Body of pancreas (tissue), 4 donors: ENCODE measurements around the gene BMPR1B. TPM values are rescaled to one million over a fixed set of nuclear protein-coding genes. Genes with fewer than 3 reads are reported as not detected.

ENCODE experiments used
- ATAC-seq: fragments of 150-250 bp; one replicate; pipeline ENCODE4 v1.9.1; 2016
- DNase-seq, 4 donors: peaks; one replicate each; pipeline ENCODE4 v3.0.0-alpha.2; 2019
- H3K27ac ChIP-seq, 4 donors: fragments of 200-600 bp; sonication (generic); 1 replicate in 3 of 4; 2 replicates in 1 of 4; pipeline versions ENCODE4 v1.5.1 to v1.6.1; 2016 to 2019; ENCODE audit warnings: mild to moderate bottlenecking in 1 of 4, mixed read lengths in 1 of 4, moderate library complexity in 1 of 4
- H3K27me3 ChIP-seq, 2 donors: fragments of 200-600 bp; sonication (generic); one replicate each; pipeline ENCODE4 v1.6.0; 2016; ENCODE audit warnings: mild to moderate bottlenecking in 1 of 2
- H3K36me3 ChIP-seq, 2 donors: fragments of 200-600 bp; sonication (generic); replicated peaks in 1 of 2; 2 replicates each; pipeline ENCODE4 v1.5.1; 2016; ENCODE audit warnings: low read depth in 2 of 2; ENCODE audit not compliant: insufficient read depth in 1 of 2
- H3K4me1 ChIP-seq: fragments of 200-600 bp; sonication (generic); one replicate; pipeline ENCODE4 v1.6.0; 2016
- H3K4me3 ChIP-seq, 2 donors: fragments of 200-600 bp; sonication (generic); 1 replicate in 1 of 2; 2 replicates in 1 of 2; pipeline ENCODE4 v1.5.1; 2016 to 2019
- H3K9me3 ChIP-seq, 3 donors: fragments of 200-600 bp; sonication (generic); 1 replicate in 2 of 3; 2 replicates in 1 of 3; pipeline ENCODE4 v1.5.1; 2016
- POLR2A ChIP-seq, 3 donors: fragments of 450-650 bp; IDR thresholded peaks; one replicate each; pipeline ENCODE4 v1.6.1; 2016; ENCODE audit warnings: antibody characterized with exemption in 3 of 3, mild to moderate bottlenecking in 2 of 3
- WGBS, 2 donors: methylation state at CpG; one replicate each; pipeline ENCODE4 v1.1.5; 2017; 5-methylcytosine and 5-hydroxymethylcytosine counted together
- intact Hi-C: fragments of 100-400 bp; cut with DNase I; formaldehyde crosslinking; loops from one replicate; pipeline ENCODE4 v1.15.1; 2023
- total RNA-seq, 2 donors: library from RNA; depleted of rRNA; stranded (reverse); fragments of >200 nt; gene quantifications; one replicate each; pipeline ENCODE4 v1.1.0, GENCODE V29; 2016
- TF ChIP-seq, protein P1 (sequence below), 7 experiments: fragments of 450-650 bp in 4 of 7; fragments of 200-600 bp in 3 of 7; sonication (generic) in 3 of 7; IDR thresholded peaks; one replicate each; pipeline ENCODE4 v1.5.1; 2016 to 2019; ENCODE audit warnings: antibody characterized with exemption in 7 of 7

BMPR1B gene
- total RNA-seq, 2 donors from 2014 or later = 0.99 to 1.3 TPM

DNA sequence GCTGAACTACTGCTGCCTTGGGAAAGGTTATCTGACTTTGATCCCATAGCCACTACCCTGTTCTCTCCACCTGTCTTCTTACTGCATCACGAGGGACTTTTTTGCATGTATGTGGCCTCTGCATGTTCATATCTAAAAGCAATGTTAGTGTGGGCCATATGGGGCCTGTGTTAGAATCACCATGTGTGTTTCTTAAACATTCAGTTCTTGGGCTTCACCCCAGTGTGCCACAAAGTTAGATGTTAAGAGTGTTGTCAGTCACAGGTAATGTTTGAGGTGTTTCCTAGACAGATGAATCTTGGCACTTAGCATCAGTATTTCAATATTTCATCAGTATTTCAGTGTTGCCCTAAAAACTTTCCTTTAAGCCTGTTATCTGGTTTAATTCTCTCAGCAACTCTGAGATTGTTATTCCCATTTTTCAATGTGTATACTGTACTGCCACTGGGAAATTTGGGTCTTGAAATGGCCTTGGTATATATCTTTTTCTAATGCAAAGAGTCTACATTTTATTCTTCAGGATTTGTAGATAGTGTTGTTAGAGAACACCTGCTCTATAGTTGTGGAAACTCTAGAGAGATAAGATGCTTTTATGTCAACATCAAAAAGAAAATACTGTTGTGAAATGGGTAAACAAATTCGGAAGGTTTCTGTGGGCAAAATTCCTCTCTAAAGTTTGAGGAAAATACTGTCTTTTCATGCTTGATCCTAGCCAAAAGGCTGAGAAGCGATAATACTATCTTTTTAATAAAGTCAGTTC lies 259.7 kb downstream of the BMPR1B start:
- WGBS, 2 donors = 43% methylated on average over 3 of the region's 3 CpGs

DNA sequence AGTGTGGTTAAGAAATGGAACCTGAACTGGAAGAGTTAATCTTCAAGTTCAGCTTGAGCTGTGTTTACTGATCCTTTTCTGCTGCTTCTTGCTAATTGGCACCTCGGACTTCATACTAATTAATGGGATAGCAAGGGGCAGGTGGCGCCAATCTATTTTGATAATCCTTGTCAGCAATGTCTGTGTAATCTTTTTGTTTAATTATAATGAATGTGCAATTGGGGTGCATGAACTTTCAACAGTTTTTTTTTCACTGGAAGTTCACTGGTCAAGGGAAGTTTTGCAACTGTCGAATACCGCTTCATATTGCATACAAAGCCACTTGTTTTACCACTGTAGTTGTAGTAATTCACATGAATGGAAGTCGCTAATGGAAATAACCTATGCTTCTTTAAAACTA lies 261.0 kb downstream of the BMPR1B start:
- Histone ChIP-seq H3K36me3 (no peaks in the 10 kb centered on the region), H3K4me3 (no peak overlapping the region), H3K27me3 (no peaks in the 10 kb centered on the region), H3K27ac (peak overlapping the region in 1 of 4 donors; percentile 41), H3K4me1 (peaks cover 3% of the 10 kb centered on the region), H3K9me3 (no peaks in the 10 kb centered on the region)
- ATAC-seq = no peak
- no peak for TF ChIP-seq POLR2A (IDR thresholded peaks at IDR 0.05)
- TF ChIP-seq, protein P1, sequence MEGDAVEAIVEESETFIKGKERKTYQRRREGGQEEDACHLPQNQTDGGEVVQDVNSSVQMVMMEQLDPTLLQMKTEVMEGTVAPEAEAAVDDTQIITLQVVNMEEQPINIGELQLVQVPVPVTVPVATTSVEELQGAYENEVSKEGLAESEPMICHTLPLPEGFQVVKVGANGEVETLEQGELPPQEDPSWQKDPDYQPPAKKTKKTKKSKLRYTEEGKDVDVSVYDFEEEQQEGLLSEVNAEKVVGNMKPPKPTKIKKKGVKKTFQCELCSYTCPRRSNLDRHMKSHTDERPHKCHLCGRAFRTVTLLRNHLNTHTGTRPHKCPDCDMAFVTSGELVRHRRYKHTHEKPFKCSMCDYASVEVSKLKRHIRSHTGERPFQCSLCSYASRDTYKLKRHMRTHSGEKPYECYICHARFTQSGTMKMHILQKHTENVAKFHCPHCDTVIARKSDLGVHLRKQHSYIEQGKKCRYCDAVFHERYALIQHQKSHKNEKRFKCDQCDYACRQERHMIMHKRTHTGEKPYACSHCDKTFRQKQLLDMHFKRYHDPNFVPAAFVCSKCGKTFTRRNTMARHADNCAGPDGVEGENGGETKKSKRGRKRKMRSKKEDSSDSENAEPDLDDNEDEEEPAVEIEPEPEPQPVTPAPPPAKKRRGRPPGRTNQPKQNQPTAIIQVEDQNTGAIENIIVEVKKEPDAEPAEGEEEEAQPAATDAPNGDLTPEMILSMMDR (IDR thresholded peaks at IDR 0.05) = no peak
- WGBS, 2 donors = 15 to 16% methylated on average over 5 of the region's 5 CpGs
- DNase-seq = no peak
- intact Hi-C loops = no loop called here

More for the DNA sequence above, 259.7 kb downstream of the BMPR1B start:
- no peaks in the 10 kb centered on the region for H3K9me3 ChIP-seq
- no peaks in the 10 kb centered on the region for H3K36me3 ChIP-seq
- peak overlapping the region in 1 of 4 donors; percentile 21 for H3K27ac ChIP-seq
- ATAC-seq = no peak
- peaks cover 3% of the 10 kb centered on the region for H3K4me1 ChIP-seq
- intact Hi-C loops = no loop called here
- TF ChIP-seq POLR2A (IDR thresholded peaks at IDR 0.05) = no peak
- TF ChIP-seq, protein P1 (IDR thresholded peaks at IDR 0.05) = no peak
- no peak for DNase-seq
- no peak overlapping the region for H3K4me3 ChIP-seq
- no peaks in the 10 kb centered on the region for H3K27me3 ChIP-seq

DNA sequence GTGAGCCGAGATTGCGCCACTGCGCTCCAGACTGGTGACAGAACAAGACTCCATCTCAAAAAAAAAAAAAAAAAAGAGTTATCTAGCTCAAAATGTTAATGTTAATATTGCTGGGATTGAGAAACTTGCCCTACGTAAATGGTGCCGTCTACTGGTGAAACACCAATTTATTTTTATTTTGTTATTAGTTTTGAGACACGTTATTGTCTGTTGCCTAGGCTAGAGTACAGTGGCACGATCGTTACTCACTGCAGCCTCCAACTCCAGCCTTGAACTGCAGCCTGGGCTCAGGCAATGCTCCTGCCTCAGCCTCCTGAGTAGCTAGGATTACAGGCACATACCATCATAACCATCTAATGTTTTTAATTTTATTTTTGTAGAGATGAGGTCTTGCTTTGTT lies 262.8 kb downstream of the BMPR1B start:
- Histone ChIP-seq H3K36me3 (no peaks in the 10 kb centered on the region), H3K27me3 (no peaks in the 10 kb centered on the region), H3K4me3 (no peak overlapping the region), H3K27ac (no peak overlapping the region), H3K4me1 (peaks cover 3% of the 10 kb centered on the region), H3K9me3 (no peaks in the 10 kb centered on the region)
- 95 to 96% methylated on average over 8 of the region's 8 CpGs for WGBS, 2 donors
- intact Hi-C loops = no loop called here
- ATAC-seq (no peak), DNase-seq (no peak)
- TF ChIP-seq, protein P1 (IDR thresholded peaks at IDR 0.05) = no peak
- TF ChIP-seq POLR2A (IDR thresholded peaks at IDR 0.05) = no peak

DNA sequence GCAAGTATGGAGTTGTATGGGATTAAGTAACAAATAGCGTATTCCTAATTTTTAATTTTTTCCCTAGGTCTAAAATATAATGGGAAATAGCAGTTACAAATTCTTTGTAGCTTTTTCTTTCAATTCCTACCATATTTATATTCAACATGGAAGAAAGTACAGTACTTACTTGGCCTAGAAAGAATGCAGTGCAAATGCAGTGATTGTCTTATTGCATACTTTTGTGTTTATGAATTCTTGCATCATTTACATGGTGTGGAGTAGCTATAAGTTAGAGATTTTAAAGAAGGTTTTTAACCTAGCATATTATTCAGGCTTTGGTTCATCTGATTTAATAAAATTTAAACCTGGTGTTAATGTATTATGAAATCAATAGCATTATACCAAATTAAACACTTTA lies 263.3 kb downstream of the BMPR1B start:
- no peak overlapping the region for H3K27ac ChIP-seq
- WGBS, 2 donors = 92 to 100% methylated on average over 1 of the region's 1 CpG
- H3K27me3 ChIP-seq = no peaks in the 10 kb centered on the region
- DNase-seq (no peak), ATAC-seq (no peak)
- no peak overlapping the region for H3K4me3 ChIP-seq
- no peaks in the 10 kb centered on the region for H3K9me3 ChIP-seq
- H3K4me1 ChIP-seq = peaks cover 3% of the 10 kb centered on the region
- no peak for TF ChIP-seq POLR2A (IDR thresholded peaks at IDR 0.05)
- TF ChIP-seq, protein P1 (IDR thresholded peaks at IDR 0.05) = no peak
- H3K36me3 ChIP-seq = no peaks in the 10 kb centered on the region
- intact Hi-C loops = no loop called here

DNA sequence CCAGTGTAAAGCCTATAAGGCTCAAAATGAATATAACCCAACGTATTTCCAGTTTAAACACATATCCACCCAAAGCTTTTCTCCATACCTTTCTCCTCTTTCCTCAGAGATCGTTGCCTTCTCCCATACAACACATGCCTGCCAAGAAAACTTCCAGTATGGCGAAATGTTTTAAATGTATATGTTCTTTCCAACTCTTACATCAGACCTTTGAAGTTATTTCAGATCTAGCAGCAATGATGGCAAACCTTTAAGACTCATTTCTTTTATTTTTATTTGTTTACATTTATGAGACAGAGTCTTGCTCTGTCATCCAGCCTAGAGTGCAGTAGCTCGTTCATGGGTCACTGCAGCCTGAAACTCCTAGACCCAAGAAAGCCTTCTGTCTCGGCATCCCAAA lies 265.4 kb downstream of the BMPR1B start:
- ATAC-seq (no peak), DNase-seq (no peak)
- Histone ChIP-seq H3K36me3 (no peaks in the 10 kb centered on the region), H3K4me1 (no peaks in the 10 kb centered on the region), H3K9me3 (no peaks in the 10 kb centered on the region), H3K27me3 (no peaks in the 10 kb centered on the region), H3K27ac (no peak overlapping the region), H3K4me3 (no peak overlapping the region)
- TF ChIP-seq, protein P1 (IDR thresholded peaks at IDR 0.05) = no peak
- TF ChIP-seq POLR2A (IDR thresholded peaks at IDR 0.05) = no peak
- intact Hi-C loops = no loop called here
- WGBS, 2 donors = 76 to 79% methylated on average over 5 of the region's 5 CpGs
